NCI-H345 (cell line): ENCODE results near the gene CTBP1.
A peak's percentile ranks its signal among the peaks of the same experiment; 100 is the strongest.

Experiments
- DNase-seq: peaks from one replicate; lab custom pipeline; 2025; lab: John Stamatoyannopoulos, UW

The CTBP1 gene

DNA sequence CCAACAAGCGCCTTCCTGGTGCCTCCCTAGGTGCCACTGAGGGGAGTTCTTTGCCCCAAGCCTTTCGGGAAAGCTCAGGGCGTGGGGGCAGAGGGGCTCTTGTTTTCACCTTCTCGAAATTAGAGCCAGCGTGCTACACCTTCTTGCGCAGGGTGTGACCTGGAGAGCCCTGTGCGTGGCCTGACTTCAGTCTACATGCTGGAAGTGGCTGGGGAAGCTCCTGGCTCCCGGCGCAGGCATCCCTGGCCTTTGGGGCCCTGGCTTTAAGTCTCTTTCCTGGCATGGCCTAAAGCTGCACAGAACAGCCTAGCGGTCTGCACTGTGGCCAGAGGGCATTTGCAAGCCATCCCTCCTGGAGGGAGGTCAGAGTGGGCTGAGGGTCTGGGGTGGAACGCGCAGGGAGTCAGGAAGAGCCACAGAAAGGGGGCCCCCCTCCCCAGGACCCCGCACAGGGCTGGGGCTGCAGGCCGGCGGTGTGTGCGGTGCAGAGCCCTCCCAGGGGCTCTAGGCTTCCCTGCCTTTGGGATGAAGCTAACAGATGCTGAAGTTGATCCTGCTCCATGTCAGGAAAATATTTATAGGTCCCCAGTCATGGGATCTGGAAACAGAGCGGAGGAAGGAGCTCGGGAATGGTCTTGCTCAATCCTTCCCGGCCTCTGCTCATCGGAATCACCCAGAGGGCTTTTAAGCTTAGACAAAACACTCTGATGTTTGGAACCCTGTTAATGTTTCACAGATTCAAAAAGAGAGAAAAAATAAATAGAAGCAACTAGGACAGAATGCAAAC lies 75.8 kb downstream of the CTBP1 start:
- no peak for DNase-seq

DNA sequence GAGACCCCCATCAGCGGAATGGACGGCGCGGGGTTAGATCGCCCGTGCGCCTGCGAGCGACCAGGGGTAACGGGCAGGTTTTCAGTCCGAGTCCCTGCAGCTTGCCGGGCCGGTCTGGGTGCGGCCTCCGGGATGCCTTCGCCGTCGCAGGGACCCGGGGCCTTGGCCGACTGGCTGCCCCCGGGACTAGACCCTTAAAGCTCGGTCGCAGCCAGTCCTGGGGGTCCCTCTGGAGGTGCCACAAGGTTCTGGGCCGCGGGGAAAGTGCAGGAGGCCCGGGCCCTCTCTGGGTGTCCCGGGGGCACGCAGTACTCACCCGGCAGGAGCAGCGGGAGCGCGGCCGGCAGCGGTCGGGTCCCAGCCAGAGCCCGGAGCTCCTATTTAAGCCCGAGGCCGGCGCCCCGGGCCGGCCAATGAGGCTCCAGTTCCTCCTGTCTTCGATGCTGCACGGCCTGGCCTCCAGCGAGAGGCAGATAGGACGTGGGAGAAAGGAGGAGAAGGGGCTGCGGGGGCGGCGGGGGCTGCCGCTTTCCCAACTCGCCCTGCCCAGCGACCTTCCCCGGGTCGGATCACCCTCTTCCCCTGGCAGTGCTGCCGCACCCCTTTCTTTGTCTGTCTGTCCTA lies 76.6 kb downstream of the CTBP1 start, which contains the start of gene SPON2:
Gene SPON2 (minus strand): TSS at position 356 of the 624 bp plus-strand sequence.
- no peak for DNase-seq

DNA sequence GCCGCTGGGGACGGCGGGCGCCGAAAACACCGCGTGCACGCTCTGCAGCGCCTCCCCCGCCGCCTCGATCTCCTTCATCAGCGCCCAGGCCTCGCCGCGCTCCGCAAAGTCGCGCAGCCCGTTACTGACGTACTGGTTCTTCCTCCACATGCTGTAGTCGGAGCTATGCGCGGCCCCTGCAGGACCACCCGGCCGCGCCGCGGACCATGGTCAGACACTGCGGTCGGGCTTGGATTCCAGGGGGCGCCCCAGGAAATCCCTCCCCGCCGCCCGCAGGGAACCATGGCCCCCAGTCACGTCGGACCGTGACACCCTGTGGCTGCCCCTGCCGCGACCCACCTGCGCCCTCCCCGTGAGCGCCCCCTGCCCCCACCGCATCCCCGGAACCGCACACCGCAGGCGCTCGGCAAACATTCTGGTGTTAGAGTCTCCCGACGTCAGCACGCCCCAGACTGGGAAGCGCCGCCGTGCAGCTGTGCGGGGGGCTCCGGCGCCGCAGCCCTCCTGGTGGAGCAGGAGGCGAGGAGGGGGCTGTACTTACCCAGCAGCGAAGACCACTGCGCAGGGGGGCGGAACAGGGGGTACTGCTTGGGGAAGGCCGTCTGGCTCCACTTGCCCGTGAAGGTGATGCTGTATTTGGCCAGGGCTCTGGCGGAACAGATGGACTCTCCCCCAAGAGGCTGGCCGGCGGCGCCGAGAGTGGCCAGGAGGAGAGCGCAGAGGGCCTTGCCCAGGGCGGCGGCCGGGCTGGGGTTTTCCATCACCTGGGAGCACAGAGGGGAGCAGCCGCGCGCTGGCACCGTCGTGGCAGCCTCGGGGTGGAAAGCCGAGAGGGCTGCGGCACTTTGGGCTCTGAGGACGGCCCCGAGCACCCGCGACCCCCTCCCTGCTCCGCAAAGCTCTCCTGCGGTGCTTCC lies 77.4 kb downstream of the CTBP1 start:
- peak; percentile 4 for DNase-seq

DNA sequence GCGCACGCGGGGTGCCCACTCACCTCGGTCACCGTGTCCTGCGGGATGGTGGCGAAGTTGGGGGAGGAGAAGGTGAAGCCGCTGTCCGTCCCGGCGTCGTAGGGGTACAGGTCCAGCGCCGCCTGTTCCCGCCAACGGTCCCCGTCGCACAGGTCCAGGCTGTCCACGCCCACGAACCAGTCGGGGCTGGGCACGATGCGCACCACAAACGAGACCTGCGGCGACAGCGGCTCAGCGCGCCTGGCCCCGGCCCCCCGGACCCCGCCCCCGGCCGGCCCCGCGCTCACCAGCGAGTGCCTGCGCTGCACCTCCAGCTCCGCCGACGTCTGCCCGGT lies 78.0 kb downstream of the CTBP1 start:
- DNase-seq, result no peak

DNA sequence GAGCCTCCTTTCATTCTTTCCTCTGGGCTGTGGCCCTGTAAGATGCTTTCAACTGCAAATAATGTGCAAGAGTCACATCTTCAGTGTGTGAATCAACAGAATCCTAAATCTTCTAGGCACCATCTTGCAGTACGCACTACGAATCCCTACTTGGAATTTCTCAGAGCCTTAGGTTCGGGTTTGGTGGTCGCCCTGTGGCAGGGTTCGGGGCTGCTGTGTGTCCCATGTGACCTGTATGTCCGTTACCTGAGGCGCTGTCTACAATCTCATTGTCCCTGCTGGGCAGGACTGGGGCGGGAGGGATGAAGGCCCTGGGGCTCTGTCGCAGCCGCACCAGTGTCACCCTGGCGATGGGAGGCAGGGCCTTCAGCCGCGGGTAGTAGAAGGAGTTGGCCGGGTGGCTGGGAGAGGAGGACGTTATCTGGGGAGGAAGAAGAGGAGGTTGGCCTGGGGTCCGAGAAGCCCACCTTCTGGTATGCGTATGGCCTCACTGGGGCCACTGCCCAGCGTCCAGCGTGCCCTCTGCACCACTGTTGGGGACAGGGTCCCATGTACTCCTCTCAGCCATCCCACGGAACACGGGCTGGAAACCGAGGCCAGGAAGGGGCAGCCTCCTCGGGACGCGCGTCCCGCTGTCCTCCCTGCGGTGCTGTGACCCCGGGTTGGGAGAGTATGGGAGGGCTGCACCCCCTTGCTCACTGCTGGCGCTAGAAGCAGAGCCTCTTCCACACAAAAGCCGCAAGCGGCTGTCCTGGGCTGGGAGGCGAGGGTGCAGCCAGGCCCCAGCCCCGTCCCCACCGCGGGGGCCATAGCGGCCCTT lies 78.6 kb downstream of the CTBP1 start:
- DNase-seq, result no peak

DNA sequence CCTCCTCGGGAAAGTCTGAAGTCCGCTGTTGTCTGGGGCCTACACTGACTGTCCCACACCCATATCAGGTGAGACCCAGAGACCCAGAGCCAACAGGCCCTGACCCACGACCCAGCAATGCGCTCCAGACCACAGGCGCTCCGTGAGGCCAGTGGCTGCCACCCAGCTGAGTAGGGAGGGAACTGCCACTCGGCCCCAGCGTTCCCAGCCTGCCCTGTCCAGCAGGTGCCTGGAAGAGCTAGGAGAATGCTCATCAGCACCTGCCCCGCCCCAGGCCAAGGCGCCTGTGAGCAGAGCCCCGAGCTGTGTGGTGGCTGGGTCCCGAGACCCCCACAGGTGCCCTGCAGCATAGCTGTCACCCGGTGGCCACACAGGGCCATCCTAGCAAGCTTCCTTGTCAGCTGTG lies 79.2 kb downstream of the CTBP1 start:
- no peak for DNase-seq

DNA sequence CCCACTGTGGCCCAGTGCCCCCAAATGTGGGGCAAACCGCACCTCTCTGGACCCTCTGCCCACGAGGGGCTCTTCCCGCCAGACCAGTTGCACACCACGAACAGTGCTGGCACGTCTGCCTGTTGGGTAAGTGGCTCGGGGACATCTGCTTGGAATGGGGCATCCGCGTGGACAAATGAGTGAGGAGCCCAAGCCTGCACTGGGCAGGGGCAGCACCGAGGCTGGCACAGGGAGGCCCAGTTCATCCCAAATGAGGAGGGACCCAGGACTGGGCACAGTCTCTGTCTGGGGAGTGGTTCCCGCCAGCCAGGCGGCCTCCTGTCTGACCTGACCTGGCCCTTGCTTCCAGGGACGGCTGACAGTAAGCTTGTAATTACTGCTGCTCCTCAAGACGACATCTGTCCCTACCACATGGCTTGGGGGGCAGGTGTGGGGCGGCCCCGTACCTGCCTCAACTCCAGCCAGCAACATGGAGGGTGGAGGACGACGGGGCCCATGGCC lies 79.7 kb downstream of the CTBP1 start:
- DNase-seq, result no peak

DNA sequence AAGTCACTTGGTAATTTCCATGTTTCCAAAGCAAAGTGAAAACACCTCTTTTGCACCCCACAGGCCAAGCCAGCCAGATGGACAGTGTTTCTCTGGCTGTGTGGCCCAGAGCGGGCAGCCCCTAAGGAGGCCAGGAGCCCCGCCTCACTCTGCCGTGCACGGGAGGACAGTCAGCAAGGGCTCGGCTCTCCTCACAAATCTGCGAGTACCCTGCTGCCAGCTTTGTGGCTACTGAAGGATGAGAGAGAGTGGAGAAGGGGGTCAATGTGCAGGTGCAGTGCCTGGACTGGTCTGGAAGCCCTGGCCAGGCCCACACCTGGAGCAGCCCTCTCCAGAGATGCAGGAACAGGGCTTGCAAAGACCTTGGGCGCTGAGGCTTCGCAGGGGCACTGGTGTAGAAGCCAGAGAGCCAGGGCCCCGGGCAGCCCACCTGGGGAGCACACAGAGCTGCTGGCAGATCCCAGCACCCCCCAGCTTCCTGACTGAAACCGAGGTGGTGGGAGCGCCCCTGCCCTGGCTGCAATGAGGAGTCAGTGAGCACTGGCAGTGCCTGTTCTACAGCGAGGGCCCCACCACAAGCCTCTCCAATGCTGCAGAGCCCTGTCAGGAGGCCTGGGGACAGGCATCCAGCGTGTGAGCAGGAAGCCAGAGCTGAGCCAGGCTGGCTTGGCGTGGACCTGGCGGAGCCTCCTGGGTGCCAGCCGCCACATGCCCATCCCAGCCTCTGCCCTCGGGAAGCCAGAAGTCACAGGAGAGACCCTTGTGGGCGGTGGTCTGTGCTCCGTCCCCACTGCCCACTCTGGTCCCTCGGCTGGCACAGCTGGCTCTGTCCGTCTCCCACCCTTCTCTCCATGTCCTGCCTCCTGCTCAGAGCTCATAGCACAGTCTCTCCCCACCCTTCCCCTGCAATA lies 80.5 kb downstream of the CTBP1 start:
- no peak for DNase-seq

DNA sequence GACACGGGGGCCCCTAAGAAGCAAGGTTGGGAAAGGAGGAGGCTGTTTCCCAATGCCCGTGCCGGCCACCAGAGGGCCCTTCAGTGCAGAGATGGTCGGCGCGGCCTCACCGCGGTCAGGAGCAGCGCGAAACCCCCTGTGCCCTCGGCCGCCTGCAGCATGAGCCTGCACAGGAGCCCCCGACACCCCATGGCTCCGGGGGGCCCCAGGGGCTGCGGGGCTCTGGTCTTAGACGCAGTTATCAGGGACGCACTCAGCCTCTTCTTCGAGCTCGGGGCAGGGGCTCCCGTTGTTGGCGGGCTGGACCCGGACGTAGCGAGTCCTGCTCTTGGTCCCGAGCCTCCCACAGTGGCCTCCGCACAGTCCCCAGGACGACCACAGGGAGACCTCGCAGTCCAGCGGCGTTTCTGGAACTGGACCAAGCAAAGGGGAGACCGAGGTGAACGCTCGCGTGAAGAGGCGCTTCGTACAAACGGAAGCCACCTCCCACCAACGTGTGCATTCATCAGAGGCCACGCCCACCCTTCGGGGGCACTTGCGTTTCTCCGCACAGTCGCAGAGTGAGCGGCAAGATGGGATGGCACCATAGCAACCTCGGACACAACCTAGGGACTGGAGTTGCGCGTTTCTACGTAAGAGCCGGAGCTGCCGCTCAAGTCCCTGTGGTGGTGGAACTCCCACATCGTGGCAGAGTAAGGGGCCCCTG lies 81.5 kb downstream of the CTBP1 start:
- peak; percentile 87 for DNase-seq

DNA sequence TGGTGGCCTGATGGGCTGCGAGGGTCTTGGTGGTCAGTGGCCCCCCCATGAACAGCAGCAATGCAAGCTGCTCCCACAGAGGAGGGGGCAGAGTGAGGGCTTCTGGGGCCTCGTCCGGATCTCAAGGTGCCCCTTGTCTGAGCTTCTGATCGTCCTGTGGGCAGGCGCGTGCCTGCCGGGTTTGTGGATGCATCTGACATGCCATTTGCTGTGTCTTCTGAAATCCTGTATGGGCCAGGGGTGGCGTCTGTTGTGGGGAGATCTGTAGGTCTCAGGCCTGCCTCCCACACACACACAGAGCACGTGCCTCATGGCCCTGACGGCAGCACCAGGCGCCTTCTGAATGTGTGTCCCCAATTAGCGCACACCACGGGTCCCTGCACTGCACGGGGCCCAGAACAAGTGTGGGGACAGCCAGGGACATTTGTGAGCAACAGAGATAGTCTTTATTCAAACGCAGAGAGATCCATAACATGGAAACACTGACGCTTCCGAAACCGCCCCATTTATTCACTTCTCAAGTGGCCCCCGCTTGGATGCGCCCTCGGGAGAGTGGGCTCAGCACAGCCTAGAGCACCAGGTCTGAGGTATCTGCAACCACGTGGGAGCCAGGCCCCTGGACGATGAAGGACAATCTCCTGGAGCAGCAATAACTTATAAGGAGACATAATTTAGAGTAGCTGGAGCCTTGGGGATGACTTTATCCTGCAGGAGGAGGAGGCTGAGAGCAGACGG lies 82.3 kb downstream of the CTBP1 start:
- DNase-seq, result no peak

DNA sequence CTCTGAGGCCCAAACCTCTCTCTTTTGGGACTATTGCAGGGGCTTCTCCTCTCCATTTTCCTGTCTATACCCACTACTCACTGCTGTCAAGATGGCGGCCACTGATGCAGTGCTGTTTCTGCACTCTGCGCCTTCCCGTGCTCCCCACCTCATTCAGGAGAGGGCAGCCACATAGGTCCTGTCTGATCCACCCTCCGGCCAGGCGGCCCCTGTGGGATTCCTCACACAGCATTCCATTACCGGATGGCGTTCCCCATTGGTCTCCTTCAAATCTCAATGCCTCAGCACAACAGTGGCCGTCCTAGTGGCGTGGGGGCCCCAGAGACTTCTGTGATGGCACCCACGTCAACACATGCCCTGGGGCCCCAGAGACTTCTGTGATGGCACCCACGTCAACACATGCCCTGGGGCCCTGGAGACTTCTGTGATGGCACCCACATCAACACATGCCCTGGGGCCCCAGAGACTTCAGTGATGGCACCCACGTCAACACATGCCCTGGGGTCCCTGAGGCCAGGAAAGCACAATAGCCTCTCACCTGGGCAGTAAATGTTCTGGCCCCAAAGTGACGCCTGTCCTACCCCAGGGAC lies 83.9 kb downstream of the CTBP1 start:
- DNase-seq, result no peak

DNA sequence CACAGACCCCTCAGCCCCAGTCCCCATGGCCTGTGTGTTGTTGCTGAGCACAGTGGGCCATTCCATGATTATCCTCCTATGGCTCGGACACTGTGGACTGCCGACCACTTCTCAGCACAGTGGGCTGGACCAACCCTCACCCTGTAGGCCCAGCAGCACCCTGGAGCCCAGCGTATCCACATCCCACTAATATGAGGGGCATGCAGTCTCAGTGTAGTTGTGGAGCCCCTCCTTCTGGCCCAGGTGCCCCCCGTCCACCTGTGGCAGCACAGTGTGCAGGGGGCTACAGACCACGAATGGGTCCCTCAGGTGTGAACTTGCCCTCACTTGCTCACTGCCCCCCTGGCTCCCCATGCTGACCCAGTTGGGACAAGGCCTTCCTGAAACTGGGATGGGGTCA lies 84.5 kb downstream of the CTBP1 start:
- no peak for DNase-seq

DNA sequence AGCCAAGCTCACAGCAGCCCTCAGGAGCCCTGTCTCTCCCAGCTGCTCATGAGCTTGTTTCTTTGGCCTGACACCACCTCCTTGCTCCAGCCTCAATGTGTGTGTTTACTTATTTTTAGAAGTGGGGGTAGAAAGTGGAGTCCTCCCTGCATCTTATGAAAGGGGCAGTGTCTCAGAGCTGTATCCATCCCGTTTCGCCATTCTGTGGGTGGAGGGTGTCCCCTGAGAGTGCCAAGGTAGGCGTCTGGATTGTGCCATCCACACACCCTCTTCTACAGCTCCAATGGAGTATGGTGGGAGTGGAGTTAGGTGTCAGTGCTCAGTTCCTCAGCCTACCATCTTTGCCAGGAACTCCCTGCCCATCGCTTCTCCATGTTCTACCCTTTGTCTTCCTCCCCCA lies 84.9 kb downstream of the CTBP1 start:
- DNase-seq, result no peak
